ENCODE data around the gene KSR2. TPM values are rescaled to one million over a fixed set of nuclear protein-coding genes. Genes with fewer than 3 reads are reported as not detected.

The KSR2 gene
- total and polyA plus RNA-seq, 2 donors from 2014 or later: 0.34 to 2.9 TPM

DNA sequence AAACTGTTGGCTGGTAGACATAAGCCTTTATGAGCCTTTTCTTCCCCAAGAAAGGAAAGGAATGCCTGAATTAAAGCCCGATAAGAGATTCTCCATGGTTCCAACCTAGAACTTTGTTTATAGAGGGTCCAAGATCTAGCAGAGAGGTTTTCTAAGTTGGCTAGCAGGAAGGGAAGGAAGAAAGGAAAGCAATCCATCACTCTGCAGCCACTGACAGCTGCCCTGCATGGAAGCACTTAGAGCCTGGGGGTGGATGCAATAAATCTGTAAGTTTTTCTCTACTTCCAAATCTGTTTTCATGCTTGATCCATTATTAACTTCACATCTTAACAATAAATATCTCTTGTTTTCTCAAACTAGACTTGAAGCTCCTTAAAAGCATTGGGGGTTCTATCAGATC lies 224.4 kb downstream of the KSR2 start:
- Histone ChIP-seq H3K9ac (ENCODE audit: low read length in 3 of 3) (no peak overlapping the region), H3K4me1 (ENCODE audit: control insufficient read depth in 2 of 3, insufficient read depth in 2 of 3, low read depth in 1 of 3, low read length in 3 of 3) (no peaks in the 10 kb centered on the region), H3K4me3 (ENCODE audit: low read length in 3 of 3) (no peak overlapping the region), H3K36me3 (ENCODE audit: control insufficient read depth in 2 of 3, insufficient read depth in 3 of 3, low read length in 3 of 3) (no peaks in the 10 kb centered on the region), H3K27ac (ENCODE audit: low read depth in 2 of 2, low read length in 2 of 2) (no peak overlapping the region), H3K27me3 (ENCODE audit: control insufficient read depth, insufficient read depth, low read length) (no peaks in the 10 kb centered on the region), H3K9me3 (ENCODE audit: control insufficient read depth in 2 of 3, insufficient read depth in 1 of 3, low read length in 3 of 3) (no peaks in the 10 kb centered on the region)
- intact Hi-C loops (cut with DNase I): no loop called here
- FAIRE-seq (no peak), DNase-seq (peak in 1 of 5 donors; percentile 1)
- TF ChIP-seq, protein P1, sequence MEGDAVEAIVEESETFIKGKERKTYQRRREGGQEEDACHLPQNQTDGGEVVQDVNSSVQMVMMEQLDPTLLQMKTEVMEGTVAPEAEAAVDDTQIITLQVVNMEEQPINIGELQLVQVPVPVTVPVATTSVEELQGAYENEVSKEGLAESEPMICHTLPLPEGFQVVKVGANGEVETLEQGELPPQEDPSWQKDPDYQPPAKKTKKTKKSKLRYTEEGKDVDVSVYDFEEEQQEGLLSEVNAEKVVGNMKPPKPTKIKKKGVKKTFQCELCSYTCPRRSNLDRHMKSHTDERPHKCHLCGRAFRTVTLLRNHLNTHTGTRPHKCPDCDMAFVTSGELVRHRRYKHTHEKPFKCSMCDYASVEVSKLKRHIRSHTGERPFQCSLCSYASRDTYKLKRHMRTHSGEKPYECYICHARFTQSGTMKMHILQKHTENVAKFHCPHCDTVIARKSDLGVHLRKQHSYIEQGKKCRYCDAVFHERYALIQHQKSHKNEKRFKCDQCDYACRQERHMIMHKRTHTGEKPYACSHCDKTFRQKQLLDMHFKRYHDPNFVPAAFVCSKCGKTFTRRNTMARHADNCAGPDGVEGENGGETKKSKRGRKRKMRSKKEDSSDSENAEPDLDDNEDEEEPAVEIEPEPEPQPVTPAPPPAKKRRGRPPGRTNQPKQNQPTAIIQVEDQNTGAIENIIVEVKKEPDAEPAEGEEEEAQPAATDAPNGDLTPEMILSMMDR (IDR thresholded peaks at IDR 0.05; ENCODE audit: borderline replicate concordance, extremely low read depth, insufficient read depth): no peak

DNA sequence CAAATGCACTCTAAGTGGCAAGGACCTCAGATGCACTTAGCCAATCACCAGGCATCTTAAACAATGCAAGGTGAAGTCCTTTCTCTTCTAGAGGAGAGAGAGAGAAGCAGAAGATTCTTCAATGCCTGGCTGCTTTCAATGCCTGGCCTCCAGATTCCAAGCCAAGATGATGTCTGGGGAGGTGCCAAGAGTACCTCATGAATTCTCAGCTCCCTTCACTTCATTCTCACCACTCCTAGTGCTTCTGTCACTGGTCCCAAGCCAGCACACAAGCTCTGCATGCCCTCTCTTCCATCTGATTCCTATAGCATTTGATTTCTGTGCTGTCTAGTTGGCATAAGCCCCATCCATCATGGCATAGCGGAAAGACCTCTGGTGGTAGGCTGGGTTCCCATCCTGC lies 225.0 kb downstream of the KSR2 start:
- no peak overlapping the region for H3K4me3 ChIP-seq (ENCODE audit: low read length in 3 of 3)
- intact Hi-C loops (cut with DNase I): no loop called here
- no peak for DNase-seq
- no peaks in the 10 kb centered on the region for H3K36me3 ChIP-seq (ENCODE audit: control insufficient read depth in 2 of 3, insufficient read depth in 3 of 3, low read length in 3 of 3)
- H3K9ac ChIP-seq (ENCODE audit: low read length in 3 of 3): no peak overlapping the region
- TF ChIP-seq, protein P1 (IDR thresholded peaks at IDR 0.05; ENCODE audit: borderline replicate concordance, extremely low read depth, insufficient read depth): no peak
- no peak for FAIRE-seq
- no peak overlapping the region for H3K27ac ChIP-seq (ENCODE audit: low read depth in 2 of 2, low read length in 2 of 2)
- no peaks in the 10 kb centered on the region for H3K27me3 ChIP-seq (ENCODE audit: control insufficient read depth, insufficient read depth, low read length)
- H3K9me3 ChIP-seq (ENCODE audit: control insufficient read depth in 2 of 3, insufficient read depth in 1 of 3, low read length in 3 of 3): no peaks in the 10 kb centered on the region
- H3K4me1 ChIP-seq (ENCODE audit: control insufficient read depth in 2 of 3, insufficient read depth in 2 of 3, low read depth in 1 of 3, low read length in 3 of 3): no peaks in the 10 kb centered on the region

DNA sequence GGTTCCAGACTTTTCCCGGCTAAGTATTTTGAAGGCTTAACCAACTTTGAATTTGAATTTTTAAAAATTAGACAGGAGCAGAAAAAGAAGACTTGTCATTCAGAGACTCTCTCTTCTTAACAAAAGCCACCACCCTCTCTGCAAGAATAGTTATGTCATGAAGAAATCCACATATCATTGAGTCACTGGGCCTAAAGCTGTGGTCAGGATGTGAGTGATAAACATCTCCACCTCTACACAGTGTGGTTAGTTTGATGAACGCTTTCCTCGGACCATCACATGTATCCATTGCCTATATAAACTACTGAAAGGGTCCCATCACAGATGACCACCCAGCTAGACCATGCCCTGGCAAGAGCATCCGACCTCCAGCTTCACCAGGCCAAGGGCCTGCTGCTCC lies 226.1 kb downstream of the KSR2 start:
- intact Hi-C loops (cut with DNase I): no loop called here
- Histone ChIP-seq H3K9me3 (ENCODE audit: control insufficient read depth in 2 of 3, insufficient read depth in 1 of 3, low read length in 3 of 3) (no peaks in the 10 kb centered on the region), H3K9ac (ENCODE audit: low read length in 3 of 3) (no peak overlapping the region), H3K27me3 (ENCODE audit: control insufficient read depth, insufficient read depth, low read length) (no peaks in the 10 kb centered on the region), H3K4me3 (ENCODE audit: low read length in 3 of 3) (no peak overlapping the region), H3K27ac (ENCODE audit: low read depth in 2 of 2, low read length in 2 of 2) (no peak overlapping the region), H3K36me3 (ENCODE audit: control insufficient read depth in 2 of 3, insufficient read depth in 3 of 3, low read length in 3 of 3) (no peaks in the 10 kb centered on the region), H3K4me1 (ENCODE audit: control insufficient read depth in 2 of 3, insufficient read depth in 2 of 3, low read depth in 1 of 3, low read length in 3 of 3) (no peaks in the 10 kb centered on the region)
- TF ChIP-seq, protein P1 (IDR thresholded peaks at IDR 0.05; ENCODE audit: borderline replicate concordance, extremely low read depth, insufficient read depth): no peak
- FAIRE-seq (no peak), DNase-seq (no peak)

DNA sequence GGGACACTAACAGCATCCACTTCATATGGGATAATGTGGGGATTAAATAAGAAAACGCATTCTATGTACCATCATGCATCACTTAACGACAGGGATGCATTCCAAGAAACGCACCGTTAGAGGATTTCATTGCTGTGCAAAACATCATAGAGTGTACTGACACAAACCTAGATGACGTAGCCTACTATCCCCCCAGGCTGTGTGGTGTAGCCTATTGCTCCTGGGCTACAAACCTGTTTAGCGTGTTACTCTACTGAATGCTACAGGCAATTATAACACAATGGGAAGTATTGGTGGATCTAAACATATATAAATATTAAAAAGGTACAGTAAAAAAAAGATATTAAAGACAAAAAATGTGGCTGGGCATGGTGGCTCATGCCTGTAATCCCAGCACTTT lies 230.6 kb downstream of the KSR2 start:
- intact Hi-C loops (cut with DNase I): no loop called here
- no peaks in the 10 kb centered on the region for H3K9me3 ChIP-seq (ENCODE audit: control insufficient read depth in 2 of 3, insufficient read depth in 1 of 3, low read length in 3 of 3)
- no peaks in the 10 kb centered on the region for H3K36me3 ChIP-seq (ENCODE audit: control insufficient read depth in 2 of 3, insufficient read depth in 3 of 3, low read length in 3 of 3)
- H3K27ac ChIP-seq (ENCODE audit: low read depth in 2 of 2, low read length in 2 of 2): no peak overlapping the region
- H3K27me3 ChIP-seq (ENCODE audit: control insufficient read depth, insufficient read depth, low read length): no peaks in the 10 kb centered on the region
- no peak overlapping the region for H3K9ac ChIP-seq (ENCODE audit: low read length in 3 of 3)
- FAIRE-seq: no peak
- TF ChIP-seq, protein P1 (IDR thresholded peaks at IDR 0.05; ENCODE audit: borderline replicate concordance, extremely low read depth, insufficient read depth): no peak
- H3K4me3 ChIP-seq (ENCODE audit: low read length in 3 of 3): no peak overlapping the region
- no peaks in the 10 kb centered on the region for H3K4me1 ChIP-seq (ENCODE audit: control insufficient read depth in 2 of 3, insufficient read depth in 2 of 3, low read depth in 1 of 3, low read length in 3 of 3)
- no peak for DNase-seq
